Naive thymus-derived CD4-positive, alpha-beta T cell (primary cell): ENCODE measurements around the gene RASA2. TPM values are rescaled to one million over a fixed set of nuclear protein-coding genes. Genes with fewer than 3 reads are reported as not detected.

Source experiments
- ATAC-seq: fragments of 150-1000 bp; cut with Tn5 transposase; 2 replicates; pipeline ENCODE4 v1.10.0; 2021; ENCODE audit warnings: mild to moderate bottlenecking, moderate library complexity
- CTCF ChIA-PET: fragments of 350-600 bp; sonication (Branson Sonifier 250); formaldehyde crosslinking; loops from one replicate; lab custom pipeline; 2021; ENCODE audit warnings: antibody characterized with exemption; lab: Charles Lee
- POLR2A ChIA-PET: fragments of 350-600 bp; sonication (Branson Sonifier 250); formaldehyde crosslinking; loops from one replicate; lab custom pipeline; 2021; ENCODE audit warnings: antibody characterized with exemption, inconsistent platforms; lab: Charles Lee
- DNase-seq, 9 donors: peaks; one replicate each; pipeline versions ENCODE4 v3.0.0 to v3.0.0-alpha.2; 2020 to 2022; ENCODE audit warnings: mixed read lengths in 1 of 9
- H3K27ac ChIP-seq: one replicate; pipeline ENCODE4 v1.7.0; 2013; ENCODE audit warnings: mild to moderate bottlenecking, low read depth, low read length, moderate library complexity
- H3K27me3 ChIP-seq, 2 donors: one replicate each; pipeline ENCODE4 v1.7.0; 2013; ENCODE audit warnings: low read length in 2 of 2, mild to moderate bottlenecking in 2 of 2, moderate library complexity in 2 of 2; ENCODE audit not compliant: control insufficient read depth in 2 of 2, insufficient read depth in 2 of 2
- H3K36me3 ChIP-seq, 3 experiments: 1 replicate in 2 of 3; 2 replicates in 1 of 3; pipeline ENCODE4 v1.7.0; 2013; ENCODE audit warnings: low read length in 3 of 3, mild to moderate bottlenecking in 3 of 3, moderate library complexity in 1 of 3; ENCODE audit not compliant: insufficient read depth in 3 of 3, control insufficient read depth in 2 of 3
- H3K4me1 ChIP-seq, 2 donors: one replicate each; pipeline ENCODE4 v1.7.0; 2013; ENCODE audit warnings: low read length in 2 of 2, mild to moderate bottlenecking in 2 of 2, moderate library complexity in 1 of 2; ENCODE audit not compliant: control insufficient read depth in 2 of 2, insufficient read depth in 2 of 2
- H3K4me3 ChIP-seq: 2 replicates; pipeline ENCODE4 v1.7.0; 2013; ENCODE audit warnings: mild to moderate bottlenecking, low read length
- H3K9me3 ChIP-seq, 3 experiments: 1 replicate in 2 of 3; 2 replicates in 1 of 3; pipeline ENCODE4 v1.7.0; 2013; ENCODE audit warnings: low read length in 3 of 3; ENCODE audit not compliant: control insufficient read depth in 2 of 3
- H3K27ac Mint-ChIP-seq, 9 donors: one replicate each; pipeline ENCODE4 v1.8.0; 2020 to 2022; ENCODE audit warnings: mixed read lengths in 9 of 9, mild to moderate bottlenecking in 8 of 9, moderate library complexity in 5 of 9, inconsistent platforms in 2 of 9
- H3K27me3 Mint-ChIP-seq, 5 donors: one replicate each; pipeline ENCODE4 v1.8.0; 2021 to 2022; ENCODE audit warnings: mixed read lengths in 5 of 5, mild to moderate bottlenecking in 1 of 5
- H3K36me3 Mint-ChIP-seq, 5 donors: one replicate each; pipeline ENCODE4 v1.8.0; 2020 to 2022; ENCODE audit warnings: mixed read lengths in 5 of 5, mild to moderate bottlenecking in 3 of 5, inconsistent platforms in 1 of 5
- H3K4me1 Mint-ChIP-seq, 7 donors: one replicate each; pipeline ENCODE4 v1.8.0; 2020 to 2022; ENCODE audit warnings: mixed read lengths in 7 of 7, mild to moderate bottlenecking in 3 of 7, inconsistent platforms in 1 of 7
- H3K4me3 Mint-ChIP-seq, 10 donors: one replicate each; pipeline ENCODE4 v1.8.0; 2020 to 2022; ENCODE audit warnings: mild to moderate bottlenecking in 10 of 10, mixed read lengths in 10 of 10, moderate library complexity in 6 of 10, inconsistent platforms in 2 of 10
- H3K9me3 Mint-ChIP-seq, 11 donors: one replicate each; pipeline ENCODE4 v1.8.0; 2020 to 2022; ENCODE audit warnings: mixed read lengths in 11 of 11, mild to moderate bottlenecking in 4 of 11, inconsistent platforms in 1 of 11, moderate library complexity in 1 of 11
- intact Hi-C, 2 donors: fragments of 100-400 bp; cut with micrococcal nuclease; formaldehyde crosslinking; loops; one replicate each; pipeline ENCODE4 v1.15.1; 2023
- polyA plus RNA-seq, 2 donors: library from polyadenylated mRNA; unstranded; fragments of 300-500 nt; fragmentation: Illumina TruSeq; gene quantifications; one replicate each; pipeline ENCODE4 v1.2.3, GENCODE V29; 2021
- total RNA-seq, 6 experiments: library from RNA in 5 of 6; stranded (reverse) in 5 of 6; gene quantifications; 1 replicate in 5 of 6; 2 replicates in 1 of 6; pipeline ENCODE4 v1.2.3 and lab custom pipeline; 2021 to 2026

The RASA2 gene
- total and polyA plus RNA-seq, 7 experiments from 2014 or later, result 51.0 to 120 (median 77.3) TPM

- ChIA-PET POLR2A (interaction anchor here (0.6 to 3.8 kb wide), 11 partner anchors 8 to 298 kb away, joined by 3 to 34 read pairs (median 4); partner anchors contain the start of genes RASA2 and RNF7), CTCF (interaction anchor here (0.6 to 1.9 kb wide), 11 partner anchors 10 to 91 kb away, joined by 3 to 11 read pairs (median 3); no protein-coding TSS in a partner anchor)
- Mint-ChIP-seq H3K27ac (peak overlapping the region; percentile 32 to 90 (median 77)), H3K36me3 (peaks cover 18 to 43% (median 40%) of the 10 kb centered on the region in 5 donors), H3K9me3 (peaks cover 2 to 24% (median 7%) of the 10 kb centered on the region in 11 donors), H3K27me3 (no peaks in the 10 kb centered on the region), H3K4me3 (peak overlapping the region in 9 of 10 donors; percentile 15 to 74 (median 53)), H3K4me1 (peaks cover 36 to 77% (median 69%) of the 10 kb centered on the region in 7 donors)
- H3K27ac ChIP-seq, result peak overlapping the region; percentile 59
- H3K4me3 ChIP-seq, result peak overlapping the region; percentile 12
- peaks cover 24 to 67% of the 10 kb centered on the region in 2 donors for H3K4me1 ChIP-seq
- intact Hi-C loops, result loop anchor here (1.0 to 10.0 kb wide), 3 partner anchors 8 to 318 kb away; partner anchors contain the start of genes PXYLP1 (in 1 of the 2) and RASA2 (in 1 of the 2)
- no peaks in the 10 kb centered on the region for H3K9me3 ChIP-seq
- ATAC-seq, result peak; percentile 17
- H3K27me3 ChIP-seq, result no peaks in the 10 kb centered on the region
- H3K36me3 ChIP-seq, result peaks cover 0 to 23% (median 9%) of the 10 kb centered on the region in 3 experiments
- no peak for DNase-seq
Observed at GRCh38 chr3:141552440-141552991, 65.7 kb downstream of the RASA2 start.

- Histone ChIP-seq H3K27me3 (no peaks in the 10 kb centered on the region), H3K4me1 (peaks cover 24 to 73% of the 10 kb centered on the region in 2 donors), H3K36me3 (peaks cover 0 to 23% (median 5%) of the 10 kb centered on the region in 3 experiments), H3K9me3 (no peaks in the 10 kb centered on the region), H3K27ac (peak overlapping the region; percentile 59), H3K4me3 (peak overlapping the region; percentile 12)
- Mint-ChIP-seq H3K27ac (peak overlapping the region; percentile 32 to 90 (median 77)), H3K9me3 (peaks cover 0 to 19% (median 4%) of the 10 kb centered on the region in 11 donors), H3K36me3 (peaks cover 13 to 38% (median 34%) of the 10 kb centered on the region in 5 donors), H3K4me3 (peak overlapping the region in 9 of 10 donors; percentile 15 to 74 (median 53)), H3K27me3 (no peaks in the 10 kb centered on the region), H3K4me1 (peaks cover 36 to 72% (median 63%) of the 10 kb centered on the region in 7 donors)
- peak; percentile 93 for ATAC-seq
- peak in 7 of 9 donors; percentile 60 to 88 (median 78) for DNase-seq
- POLR2A ChIA-PET, result interaction anchor here (0.6 to 3.8 kb wide), 11 partner anchors 9 to 298 kb away, joined by 3 to 34 read pairs (median 4); partner anchors contain the start of genes RASA2 and RNF7
- intact Hi-C loops, result loop anchor here (1.0 to 10.0 kb wide), 7 partner anchors 9 to 318 kb away; partner anchors contain the start of genes RASA2 (in 2 of the 2) and PXYLP1 (in 1 of the 2)
- CTCF ChIA-PET, result interaction anchor here (0.6 to 1.9 kb wide), 9 partner anchors 9 to 92 kb away, joined by 3 to 11 read pairs (median 3); no protein-coding TSS in a partner anchor
Observed at GRCh38 chr3:141553055-141553454, 66.2 kb downstream of the RASA2 start.

- ChIA-PET CTCF (interaction anchor here (0.5 to 1.4 kb wide), 4 partner anchors 24 to 657 kb away, joined by 3 to 6 read pairs (median 3); no protein-coding TSS in a partner anchor), POLR2A (interaction anchor here (0.6 to 2.3 kb wide), 6 partner anchors 12 to 76 kb away, joined by 3 to 11 read pairs (median 4); partner anchors contain the start of gene RASA2)
- peak overlapping the region; percentile 57 for H3K27ac ChIP-seq
- intact Hi-C loops, result loop anchor here in 1 of 2 donors (10.0 kb wide), 1 partner anchor 321 kb away; the partner anchor contains the start of gene PXYLP1
- Mint-ChIP-seq H3K4me1 (peaks cover 23 to 62% (median 43%) of the 10 kb centered on the region in 7 donors), H3K4me3 (peak overlapping the region in 1 of 10 donors; percentile 15), H3K9me3 (peaks cover 0 to 1% (median 0%) of the 10 kb centered on the region in 11 donors), H3K36me3 (peaks cover 0 to 19% (median 9%) of the 10 kb centered on the region in 5 donors), H3K27ac (peak overlapping the region in 4 of 9 donors; percentile 18 to 86 (median 55)), H3K27me3 (no peaks in the 10 kb centered on the region)
- no peak for DNase-seq
- no peaks in the 10 kb centered on the region for H3K9me3 ChIP-seq
- peaks cover 0 to 32% (median 5%) of the 10 kb centered on the region in 3 experiments for H3K36me3 ChIP-seq
- H3K4me3 ChIP-seq, result no peak overlapping the region
- no peaks in the 10 kb centered on the region for H3K27me3 ChIP-seq
- peaks cover 24 to 72% of the 10 kb centered on the region in 2 donors for H3K4me1 ChIP-seq
- ATAC-seq, result no peak
Observed at GRCh38 chr3:141556034-141556433, 69.2 kb downstream of the RASA2 start.

GRCh38 chr3:141557961-141558706 lies 71.3 kb downstream of the RASA2 start:
- H3K27ac ChIP-seq, result peak overlapping the region; percentile 57
- Mint-ChIP-seq H3K36me3 (peaks cover 0 to 17% (median 11%) of the 10 kb centered on the region in 5 donors), H3K4me3 (no peak overlapping the region), H3K9me3 (no peaks in the 10 kb centered on the region), H3K27me3 (no peaks in the 10 kb centered on the region), H3K27ac (no peak overlapping the region), H3K4me1 (peaks cover 7 to 48% (median 26%) of the 10 kb centered on the region in 7 donors)
- intact Hi-C loops, result loop anchor here in 1 of 2 donors (10.0 kb wide), 1 partner anchor 323 kb away; the partner anchor contains the start of gene PXYLP1
- peaks cover 0 to 38% (median 5%) of the 10 kb centered on the region in 3 experiments for H3K36me3 ChIP-seq
- POLR2A ChIA-PET, result interaction anchor here (0.8 to 2.3 kb wide), 9 partner anchors 9 to 86 kb away, joined by 3 to 19 read pairs (median 5); partner anchors contain the start of gene RASA2
- H3K9me3 ChIP-seq, result no peaks in the 10 kb centered on the region
- peaks cover 12 to 57% of the 10 kb centered on the region in 2 donors for H3K4me1 ChIP-seq
- H3K27me3 ChIP-seq, result no peaks in the 10 kb centered on the region
- DNase-seq (peak in 4 of 9 donors; percentile 16 to 38 (median 31)), ATAC-seq (peak; percentile 50)
- H3K4me3 ChIP-seq, result no peak overlapping the region
- CTCF ChIA-PET, result interaction anchor here (0.6 to 2.0 kb wide), 10 partner anchors 9 to 198 kb away, joined by 3 to 16 read pairs (median 4); no protein-coding TSS in a partner anchor

- Histone ChIP-seq H3K36me3 (peaks cover 4 to 41% (median 5%) of the 10 kb centered on the region in 3 experiments), H3K4me3 (no peak overlapping the region), H3K4me1 (peaks cover 0 to 37% of the 10 kb centered on the region in 2 donors), H3K27ac (peak overlapping the region; percentile 25), H3K27me3 (no peaks in the 10 kb centered on the region), H3K9me3 (no peaks in the 10 kb centered on the region)
- peak; percentile 80 for ATAC-seq
- POLR2A ChIA-PET, result interaction anchor here (0.7 to 2.8 kb wide), 7 partner anchors 59 to 333 kb away, joined by 3 to 30 read pairs (median 6); partner anchors contain the start of gene RASA2
- CTCF ChIA-PET, result interaction anchor here (0.6 to 7.4 kb wide), 20 partner anchors 9 to 256 kb away, joined by 3 to 134 read pairs (median 4); partner anchors contain the start of gene RASA2
- intact Hi-C loops, result loop anchor here (1.0 to 2.0 kb wide), 10 partner anchors 10 to 259 kb away; partner anchors contain the start of gene RASA2 (in 1 of the 2)
- H3K27ac Mint-ChIP-seq, result peak overlapping the region in 8 of 9 donors; percentile 55 to 89 (median 76)
- DNase-seq, result peak in 7 of 9 donors; percentile 59 to 78 (median 73)
- no peaks in the 10 kb centered on the region for H3K27me3 Mint-ChIP-seq
- peak overlapping the region in 4 of 10 donors; percentile 17 to 54 (median 32) for H3K4me3 Mint-ChIP-seq
- H3K4me1 Mint-ChIP-seq, result peaks cover 11 to 47% (median 24%) of the 10 kb centered on the region in 7 donors
- H3K9me3 Mint-ChIP-seq, result no peaks in the 10 kb centered on the region
- H3K36me3 Mint-ChIP-seq, result peaks cover 5 to 22% (median 14%) of the 10 kb centered on the region in 5 donors
Observed at GRCh38 chr3:141561426-141562034, 74.7 kb downstream of the RASA2 start.
